Nephron (organoid): ENCODE measurements around the gene MYADML2.
A peak's percentile ranks its signal among the peaks of the same experiment; 100 is the strongest.

ENCODE experiments used
- H3K27ac Mint-ChIP-seq, 3 experiments: 2 replicates each; pipeline ENCODE4 v1.8.0; 2020; ENCODE audit warnings: mixed read lengths in 3 of 3, mild to moderate bottlenecking in 2 of 3, moderate library complexity in 1 of 3
- H3K27me3 Mint-ChIP-seq: 2 replicates; pipeline ENCODE4 v1.8.0; 2021; ENCODE audit warnings: low read depth, mild to moderate bottlenecking, moderate library complexity, mixed read lengths
- H3K36me3 Mint-ChIP-seq: 2 replicates; pipeline ENCODE4 v1.8.0; 2020; ENCODE audit warnings: low read depth, mixed read lengths
- H3K4me1 Mint-ChIP-seq: 2 replicates; pipeline ENCODE4 v1.8.0; 2020; ENCODE audit warnings: mixed read lengths
- H3K4me3 Mint-ChIP-seq, 3 experiments: 2 replicates each; pipeline ENCODE4 v1.8.0; 2020; ENCODE audit warnings: mild to moderate bottlenecking in 3 of 3, mixed read lengths in 3 of 3, moderate library complexity in 2 of 3
- H3K9me3 Mint-ChIP-seq: 2 replicates; pipeline ENCODE4 v1.8.0; 2020; ENCODE audit warnings: mixed read lengths
- TF ChIP-seq, protein P1 (sequence below), 3 experiments: fragments of 200-600 bp; sonication (generic); IDR thresholded peaks; one replicate each; pipeline ENCODE4 v1.5.0; 2021; ENCODE audit warnings: antibody characterized with exemption in 3 of 3; ENCODE audit not compliant: unreplicated experiment in 3 of 3

The MYADML2 gene, protein sequence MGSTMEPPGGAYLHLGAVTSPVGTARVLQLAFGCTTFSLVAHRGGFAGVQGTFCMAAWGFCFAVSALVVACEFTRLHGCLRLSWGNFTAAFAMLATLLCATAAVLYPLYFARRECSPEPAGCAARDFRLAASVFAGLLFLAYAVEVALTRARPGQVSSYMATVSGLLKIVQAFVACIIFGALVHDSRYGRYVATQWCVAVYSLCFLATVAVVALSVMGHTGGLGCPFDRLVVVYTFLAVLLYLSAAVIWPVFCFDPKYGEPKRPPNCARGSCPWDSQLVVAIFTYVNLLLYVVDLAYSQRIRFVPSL

DNA sequence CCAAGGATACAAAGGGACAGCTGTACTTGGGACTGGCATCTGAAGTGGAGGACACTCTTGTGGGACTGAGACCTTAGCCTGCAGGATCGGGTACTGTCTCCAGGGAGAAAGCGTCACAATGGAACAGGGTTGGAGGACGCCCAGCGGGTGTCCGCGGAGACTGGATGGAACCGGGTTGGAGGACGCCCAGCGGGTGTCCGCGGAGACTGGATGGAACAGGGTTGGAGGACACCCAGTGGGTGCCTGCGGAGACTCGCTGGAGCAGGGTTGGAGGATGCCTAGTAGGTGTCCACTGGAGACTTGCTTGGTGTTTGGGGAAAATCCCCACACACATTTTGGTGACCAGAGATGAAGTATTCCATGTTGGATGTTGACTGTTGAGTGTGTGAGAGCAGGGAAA lies at the start of gene MYADML2:
Gene MYADML2, minus strand, starts transcription at position 45 of the 400 bp plus-strand sequence. CDS start 5,492 bp downstream, outside the sequence.
- TF ChIP-seq, protein P1, sequence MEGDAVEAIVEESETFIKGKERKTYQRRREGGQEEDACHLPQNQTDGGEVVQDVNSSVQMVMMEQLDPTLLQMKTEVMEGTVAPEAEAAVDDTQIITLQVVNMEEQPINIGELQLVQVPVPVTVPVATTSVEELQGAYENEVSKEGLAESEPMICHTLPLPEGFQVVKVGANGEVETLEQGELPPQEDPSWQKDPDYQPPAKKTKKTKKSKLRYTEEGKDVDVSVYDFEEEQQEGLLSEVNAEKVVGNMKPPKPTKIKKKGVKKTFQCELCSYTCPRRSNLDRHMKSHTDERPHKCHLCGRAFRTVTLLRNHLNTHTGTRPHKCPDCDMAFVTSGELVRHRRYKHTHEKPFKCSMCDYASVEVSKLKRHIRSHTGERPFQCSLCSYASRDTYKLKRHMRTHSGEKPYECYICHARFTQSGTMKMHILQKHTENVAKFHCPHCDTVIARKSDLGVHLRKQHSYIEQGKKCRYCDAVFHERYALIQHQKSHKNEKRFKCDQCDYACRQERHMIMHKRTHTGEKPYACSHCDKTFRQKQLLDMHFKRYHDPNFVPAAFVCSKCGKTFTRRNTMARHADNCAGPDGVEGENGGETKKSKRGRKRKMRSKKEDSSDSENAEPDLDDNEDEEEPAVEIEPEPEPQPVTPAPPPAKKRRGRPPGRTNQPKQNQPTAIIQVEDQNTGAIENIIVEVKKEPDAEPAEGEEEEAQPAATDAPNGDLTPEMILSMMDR (IDR thresholded peaks at IDR 0.05; ENCODE audit: unreplicated experiment in 3 of 3), result no peak
- H3K4me1 Mint-ChIP-seq, result no peaks in the 10 kb centered on the region
- H3K27me3 Mint-ChIP-seq, result peaks cover 6% of the 10 kb centered on the region
- no peak within 1 kb of the TSS for H3K4me3 Mint-ChIP-seq
- no peaks in the 10 kb centered on the region for H3K36me3 Mint-ChIP-seq
- no peaks in the 10 kb centered on the region for H3K9me3 Mint-ChIP-seq
- H3K27ac Mint-ChIP-seq, result no peak within 1 kb of the TSS

DNA sequence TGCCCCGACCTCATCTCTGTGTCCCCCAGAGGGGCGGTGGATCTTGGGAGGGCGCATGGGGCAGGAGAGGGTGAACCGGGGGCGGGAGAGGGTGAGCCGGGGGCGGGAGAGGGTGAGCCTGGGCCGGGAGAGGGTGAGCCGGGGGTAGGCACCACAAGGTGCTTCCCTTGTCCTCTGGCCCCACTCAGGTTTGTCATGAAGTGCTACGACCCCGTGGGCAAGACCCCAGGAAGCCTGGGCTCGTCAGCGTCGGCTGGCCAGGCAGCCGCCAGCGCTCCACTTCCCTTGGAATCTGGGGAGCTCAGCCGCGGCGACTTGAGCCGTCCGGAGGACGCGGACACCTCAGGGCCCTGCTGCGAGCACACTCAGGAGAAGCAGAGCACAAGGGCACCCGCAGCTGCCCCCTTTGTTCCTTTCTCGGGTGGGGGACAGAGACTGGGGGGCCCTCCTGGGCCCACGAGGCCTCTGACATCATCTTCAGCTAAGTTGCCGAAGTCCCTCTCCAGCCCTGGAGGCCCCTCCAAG lies 49.3 kb upstream of the MYADML2 start:
- Mint-ChIP-seq H3K4me3 (no peak overlapping the region), H3K36me3 (peaks cover 8% of the 10 kb centered on the region), H3K4me1 (peaks cover 40% of the 10 kb centered on the region), H3K27ac (no peak overlapping the region), H3K27me3 (no peaks in the 10 kb centered on the region), H3K9me3 (no peaks in the 10 kb centered on the region)
- TF ChIP-seq, protein P1 (IDR thresholded peaks at IDR 0.05; ENCODE audit: unreplicated experiment in 3 of 3), result no peak

DNA sequence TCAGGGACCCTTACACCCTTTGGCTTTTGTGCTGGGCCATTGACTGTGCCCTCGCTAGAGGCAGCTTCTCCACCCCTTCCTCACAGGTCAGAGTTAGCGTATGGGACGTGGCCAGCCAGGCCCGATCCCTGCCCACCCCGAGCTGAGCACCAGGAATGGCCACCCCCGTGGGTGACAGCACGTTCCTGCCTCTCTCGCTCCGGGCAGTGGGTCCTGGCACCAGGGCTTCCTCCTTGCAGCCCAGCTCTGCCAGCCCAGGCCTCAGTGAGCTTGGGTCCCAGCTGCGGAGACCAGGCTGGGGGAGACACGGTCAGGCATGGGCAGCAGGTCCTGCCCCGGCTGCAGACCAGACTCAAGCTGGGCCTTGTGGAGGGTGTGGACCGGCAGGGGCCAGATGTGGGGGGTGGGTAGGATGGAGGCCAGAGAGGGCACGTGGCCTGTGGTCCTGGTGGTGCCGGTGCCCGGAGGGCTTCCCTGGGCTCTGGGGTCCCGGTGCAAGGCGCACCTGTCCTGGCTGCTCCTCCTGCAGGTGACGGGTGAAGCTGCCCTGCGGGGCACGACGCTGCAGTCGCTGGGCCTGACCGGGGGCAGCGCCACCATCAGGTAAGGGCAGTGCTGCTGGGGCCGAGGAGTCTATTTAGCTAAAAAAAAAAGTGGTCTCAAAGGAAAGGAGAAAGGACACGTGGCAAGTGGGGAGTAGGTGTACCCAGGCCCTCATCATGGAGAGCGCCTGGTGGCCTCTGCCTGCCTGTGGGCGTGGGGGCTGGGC lies 48.6 kb upstream of the MYADML2 start:
- TF ChIP-seq, protein P1 (IDR thresholded peaks at IDR 0.05; ENCODE audit: unreplicated experiment in 3 of 3), result no peak
- H3K4me3 Mint-ChIP-seq, result no peak overlapping the region
- peaks cover 44% of the 10 kb centered on the region for H3K4me1 Mint-ChIP-seq
- peaks cover 11% of the 10 kb centered on the region for H3K36me3 Mint-ChIP-seq
- H3K27ac Mint-ChIP-seq, result no peak overlapping the region
- H3K27me3 Mint-ChIP-seq, result no peaks in the 10 kb centered on the region
- H3K9me3 Mint-ChIP-seq, result no peaks in the 10 kb centered on the region

DNA sequence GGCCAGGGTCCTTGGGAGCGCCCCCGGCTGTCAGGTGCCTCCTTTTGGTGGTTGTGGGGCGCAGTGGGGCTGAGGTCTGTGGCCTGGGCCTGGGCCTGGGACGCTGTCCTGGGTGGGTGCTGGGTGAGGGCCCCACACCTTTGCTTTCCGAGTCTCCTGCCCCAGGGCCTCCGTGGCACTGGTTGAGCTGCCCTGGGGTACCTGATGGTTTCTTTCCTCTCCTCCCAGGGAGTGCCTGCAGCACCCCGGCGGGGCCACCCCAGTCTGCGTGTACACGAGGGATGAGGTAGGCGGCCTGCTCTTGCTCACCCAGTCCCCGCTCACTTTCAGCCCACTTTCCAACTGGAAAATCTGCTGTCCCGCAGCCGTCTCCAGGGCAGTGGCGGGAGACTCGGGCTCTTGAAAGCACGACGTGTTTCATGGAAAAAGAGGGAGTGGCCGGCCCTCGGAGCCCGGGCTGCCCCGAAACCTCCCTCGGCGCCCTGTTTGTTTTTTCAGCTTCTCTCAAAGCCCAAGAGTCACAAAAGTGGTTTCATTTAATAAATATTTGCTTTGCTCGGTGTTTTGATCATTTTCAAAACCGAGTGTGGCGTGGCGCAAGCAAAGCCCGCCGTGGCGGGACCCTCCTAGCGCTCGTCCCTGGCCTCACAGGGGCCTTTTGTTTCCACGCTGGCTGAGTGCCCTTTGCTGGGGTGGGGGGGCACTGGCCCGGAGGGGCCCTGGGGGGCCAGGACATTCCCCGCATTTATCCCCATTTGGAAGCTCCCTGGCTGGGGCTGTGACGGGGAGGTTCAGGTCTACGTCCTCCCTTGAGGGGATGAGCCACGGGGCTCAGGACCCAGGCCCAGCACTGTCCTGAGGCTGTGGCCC lies 47.8 kb upstream of the MYADML2 start:
- Mint-ChIP-seq H3K9me3 (no peaks in the 10 kb centered on the region), H3K4me1 (peaks cover 38% of the 10 kb centered on the region), H3K27me3 (no peaks in the 10 kb centered on the region), H3K27ac (peak overlapping the region in 2 of 3 experiments; percentile 45 to 52), H3K36me3 (peaks cover 18% of the 10 kb centered on the region), H3K4me3 (no peak overlapping the region)
- TF ChIP-seq, protein P1 (IDR thresholded peaks at IDR 0.05; ENCODE audit: unreplicated experiment in 3 of 3), result no peak

DNA sequence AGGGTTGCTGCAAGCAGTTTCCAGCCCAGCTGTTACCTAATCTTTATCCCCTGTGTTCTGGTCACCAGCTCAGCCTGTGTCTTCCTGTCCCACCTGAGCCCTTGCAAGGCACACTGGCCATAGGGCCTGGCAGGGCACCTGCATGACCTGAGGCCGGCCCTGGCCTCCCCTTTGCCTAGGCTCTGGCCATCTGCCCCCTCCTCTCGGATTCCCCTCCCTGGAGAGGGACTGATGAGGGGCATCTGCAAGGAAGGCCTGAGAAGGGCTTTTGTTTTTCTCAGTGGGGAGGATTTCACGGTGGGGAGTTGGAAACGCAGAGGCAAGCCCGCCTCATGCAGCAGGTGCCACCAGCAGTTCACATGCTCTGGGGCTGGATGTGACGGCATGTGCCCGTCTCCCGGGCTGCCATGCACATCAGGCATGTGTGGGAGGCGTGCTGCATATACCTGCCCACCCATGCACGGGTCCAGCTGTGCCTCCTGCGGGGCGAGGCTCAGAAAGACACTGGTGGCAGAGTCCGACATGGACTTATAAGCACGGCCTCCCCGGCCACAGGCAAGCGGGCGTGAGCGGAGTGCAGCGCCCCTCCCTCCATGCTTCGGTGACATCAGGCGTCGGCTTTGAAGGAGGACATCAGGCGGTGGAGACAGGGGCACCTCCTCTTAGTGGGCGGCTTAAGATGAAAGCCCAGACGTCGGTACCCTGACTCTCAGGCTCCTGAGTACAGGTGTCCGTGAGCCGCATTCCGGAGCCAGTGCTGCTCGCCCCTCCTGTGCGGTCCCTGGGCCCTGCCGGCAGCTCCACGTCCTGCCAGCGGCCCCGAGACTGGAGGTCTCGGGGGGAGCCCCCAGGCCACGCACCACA lies 46.9 kb upstream of the MYADML2 start:
- Mint-ChIP-seq H3K36me3 (peaks cover 23% of the 10 kb centered on the region), H3K4me3 (peak overlapping the region in 1 of 3 experiments; percentile 36), H3K4me1 (peaks cover 36% of the 10 kb centered on the region), H3K27ac (peak overlapping the region in 1 of 3 experiments; percentile 74), H3K27me3 (no peaks in the 10 kb centered on the region), H3K9me3 (no peaks in the 10 kb centered on the region)
- TF ChIP-seq, protein P1 (IDR thresholded peaks at IDR 0.05; ENCODE audit: unreplicated experiment in 3 of 3), result no peak
